ENCODE measurements around the gene HNRNPUL1. TPM values are rescaled to one million over a fixed set of nuclear protein-coding genes. Genes with fewer than 3 reads are reported as not detected.

HNRNPUL1 gene
- total RNA-seq, 1 donor from 2014 or later = 154 TPM

DNA sequence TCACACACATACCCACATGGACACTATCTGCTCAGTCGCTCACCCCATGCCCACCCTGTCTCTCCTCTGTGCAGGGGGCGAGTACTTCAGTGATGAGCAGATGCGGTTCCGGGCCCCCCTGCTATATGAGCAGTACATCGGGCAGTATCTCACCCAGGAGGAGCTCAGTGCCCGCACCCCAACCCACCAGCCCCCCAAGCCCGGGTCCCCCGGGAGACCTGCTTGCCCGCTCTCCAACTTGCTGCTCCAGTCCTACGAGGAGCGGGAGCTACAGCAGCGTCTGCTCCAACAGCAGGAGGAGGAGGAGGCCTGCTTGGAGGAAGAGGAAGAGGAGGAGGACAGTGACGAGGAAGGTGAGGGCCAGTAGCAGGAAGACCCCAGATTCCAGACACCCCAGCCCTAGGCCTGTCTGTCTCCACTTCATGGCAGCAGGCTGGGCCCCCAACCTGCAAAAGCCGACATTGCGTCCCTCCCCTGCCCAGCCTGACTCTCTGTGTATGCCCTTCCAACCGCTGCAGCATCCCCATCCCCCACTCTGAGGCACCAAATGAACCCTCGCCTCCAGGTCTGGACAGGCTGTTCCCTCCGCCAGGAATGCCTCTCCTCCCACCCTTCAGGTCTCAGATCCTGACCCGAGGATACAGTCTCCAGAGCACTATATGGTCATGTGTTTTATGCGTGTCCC is 55.5 kb downstream of the HNRNPUL1 start:
- no peak overlapping the region for H3K4me3 ChIP-seq (ENCODE audit: low read depth, low read length)
- TF ChIP-seq, protein P1, sequence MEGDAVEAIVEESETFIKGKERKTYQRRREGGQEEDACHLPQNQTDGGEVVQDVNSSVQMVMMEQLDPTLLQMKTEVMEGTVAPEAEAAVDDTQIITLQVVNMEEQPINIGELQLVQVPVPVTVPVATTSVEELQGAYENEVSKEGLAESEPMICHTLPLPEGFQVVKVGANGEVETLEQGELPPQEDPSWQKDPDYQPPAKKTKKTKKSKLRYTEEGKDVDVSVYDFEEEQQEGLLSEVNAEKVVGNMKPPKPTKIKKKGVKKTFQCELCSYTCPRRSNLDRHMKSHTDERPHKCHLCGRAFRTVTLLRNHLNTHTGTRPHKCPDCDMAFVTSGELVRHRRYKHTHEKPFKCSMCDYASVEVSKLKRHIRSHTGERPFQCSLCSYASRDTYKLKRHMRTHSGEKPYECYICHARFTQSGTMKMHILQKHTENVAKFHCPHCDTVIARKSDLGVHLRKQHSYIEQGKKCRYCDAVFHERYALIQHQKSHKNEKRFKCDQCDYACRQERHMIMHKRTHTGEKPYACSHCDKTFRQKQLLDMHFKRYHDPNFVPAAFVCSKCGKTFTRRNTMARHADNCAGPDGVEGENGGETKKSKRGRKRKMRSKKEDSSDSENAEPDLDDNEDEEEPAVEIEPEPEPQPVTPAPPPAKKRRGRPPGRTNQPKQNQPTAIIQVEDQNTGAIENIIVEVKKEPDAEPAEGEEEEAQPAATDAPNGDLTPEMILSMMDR (conservative IDR thresholded peaks at IDR 0.05; ENCODE audit: low read depth, low read length) = no peak
- DNase-seq (ENCODE audit: low read depth) = no peak

DNA sequence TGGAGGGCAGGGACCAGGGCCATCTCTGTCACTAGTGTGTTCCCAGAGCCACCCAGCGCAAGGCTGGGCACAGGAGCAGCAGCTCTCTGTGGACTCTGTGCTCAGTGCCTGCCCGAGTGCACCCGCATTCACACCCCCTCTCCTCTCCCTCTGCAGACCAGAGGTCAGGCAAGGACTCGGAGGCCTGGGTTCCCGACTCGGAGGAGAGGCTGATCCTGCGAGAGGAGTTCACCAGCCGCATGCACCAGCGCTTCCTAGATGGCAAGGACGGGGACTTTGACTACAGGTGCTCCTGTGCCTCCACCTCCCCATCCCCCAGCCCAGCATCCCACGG is 56.0 kb downstream of the HNRNPUL1 start:
- no peak overlapping the region for H3K4me3 ChIP-seq (ENCODE audit: low read depth, low read length)
- no peak for DNase-seq (ENCODE audit: low read depth)
- TF ChIP-seq, protein P1 (conservative IDR thresholded peaks at IDR 0.05; ENCODE audit: low read depth, low read length) = no peak

DNA sequence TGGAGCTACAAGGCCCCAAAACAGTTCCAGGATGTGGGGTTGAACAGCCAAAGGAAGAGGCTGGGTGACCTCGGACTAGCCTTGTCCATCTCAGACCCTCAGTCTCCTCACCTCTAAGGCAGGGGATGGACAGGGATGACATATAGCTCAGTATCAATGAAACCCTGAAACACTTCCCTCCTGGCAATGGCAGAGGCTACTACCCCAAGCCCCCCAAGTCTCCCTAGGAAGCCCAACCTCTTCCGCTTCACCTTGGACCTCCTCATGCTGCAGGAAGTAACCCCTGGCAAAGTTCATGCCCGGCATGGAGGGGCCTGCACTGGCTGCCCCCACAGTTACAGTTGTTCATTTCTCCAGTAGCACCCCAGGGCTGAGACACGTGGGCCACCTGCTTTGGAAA is 56.4 kb downstream of the HNRNPUL1 start:
- H3K4me3 ChIP-seq (ENCODE audit: low read depth, low read length) = no peak overlapping the region
- TF ChIP-seq, protein P1 (conservative IDR thresholded peaks at IDR 0.05; ENCODE audit: low read depth, low read length) = no peak

DNA sequence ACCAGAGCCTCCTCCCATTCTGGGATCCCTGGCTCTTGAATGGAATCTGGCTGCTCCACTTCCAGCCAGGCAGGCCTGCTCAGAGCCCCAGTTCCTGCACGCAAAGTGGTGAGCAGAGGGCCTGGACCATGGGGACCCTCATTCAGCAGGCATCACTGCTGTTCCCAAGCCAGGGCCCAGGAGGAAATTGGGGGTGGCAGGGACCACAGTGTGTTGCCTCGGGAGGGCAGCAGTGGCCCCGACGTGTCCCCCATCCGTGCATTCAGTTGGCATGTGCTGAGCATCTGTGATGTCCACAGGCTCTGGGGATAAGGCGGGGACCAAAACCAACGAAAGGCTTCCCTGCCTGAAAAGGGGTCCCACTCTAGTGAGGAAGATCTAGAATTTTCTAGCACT is 57.0 kb downstream of the HNRNPUL1 start:
- H3K4me3 ChIP-seq (ENCODE audit: low read depth, low read length) = no peak overlapping the region
- DNase-seq (ENCODE audit: low read depth) = no peak
- TF ChIP-seq, protein P1 (conservative IDR thresholded peaks at IDR 0.05; ENCODE audit: low read depth, low read length) = no peak

More for the DNA sequence above, 56.4 kb downstream of the HNRNPUL1 start:
- DNase-seq (ENCODE audit: low read depth) = no peak

DNA sequence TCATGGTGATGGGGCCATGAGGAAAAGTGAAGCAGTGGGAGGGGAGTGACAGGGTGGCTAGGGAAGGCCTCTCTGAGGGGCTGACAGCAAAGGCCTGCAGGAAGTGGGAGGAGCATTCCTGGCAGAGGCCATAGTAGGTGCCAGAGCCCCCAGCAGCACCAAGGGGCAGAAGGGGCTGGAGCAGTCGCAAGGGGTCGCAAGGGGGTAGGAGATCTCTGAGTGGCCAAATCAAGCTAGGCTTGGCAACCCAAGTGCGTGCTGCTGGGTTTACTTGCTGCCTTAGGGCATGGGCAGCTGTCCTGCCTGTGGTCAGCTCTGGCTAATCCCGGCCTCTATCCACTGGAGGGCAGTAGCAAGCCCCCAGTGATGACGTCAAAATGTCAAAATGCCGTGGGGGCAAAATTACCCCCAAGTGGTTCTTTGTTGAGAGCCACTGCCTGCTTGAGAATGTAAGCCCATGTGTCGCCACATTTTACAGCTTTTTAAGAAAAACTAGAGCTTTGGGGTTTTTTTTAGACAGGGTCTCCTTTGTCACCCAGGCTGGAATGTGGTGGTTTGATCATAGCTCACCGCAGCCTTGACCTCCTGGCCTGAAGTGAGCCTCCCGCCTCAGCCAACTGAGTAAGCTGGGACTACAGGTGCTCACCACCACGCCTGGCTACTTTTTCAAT is 57.6 kb downstream of the HNRNPUL1 start:
- H3K4me3 ChIP-seq (ENCODE audit: low read depth, low read length) = no peak overlapping the region
- no peak for DNase-seq (ENCODE audit: low read depth)
- TF ChIP-seq, protein P1 (conservative IDR thresholded peaks at IDR 0.05; ENCODE audit: low read depth, low read length) = peak; percentile 78

DNA sequence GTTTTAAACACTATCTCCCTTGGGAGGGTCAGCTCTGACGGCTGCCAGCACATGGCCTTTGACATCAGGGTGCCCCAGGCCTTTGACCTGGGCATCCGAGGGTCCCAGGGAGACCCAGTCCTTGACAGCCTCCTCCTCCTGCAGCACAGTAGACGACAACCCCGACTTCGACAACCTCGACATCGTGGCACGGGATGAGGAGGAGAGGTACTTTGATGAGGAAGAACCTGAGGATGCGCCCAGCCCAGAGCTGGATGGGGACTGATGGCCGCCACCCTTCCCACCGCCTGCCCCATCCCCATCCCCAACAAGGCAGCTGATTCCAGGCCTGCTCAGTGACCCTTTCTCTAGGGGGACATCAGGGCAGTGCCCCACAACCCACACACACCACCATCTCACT is 58.3 kb downstream of the HNRNPUL1 start:
- DNase-seq (ENCODE audit: low read depth) = no peak
- TF ChIP-seq, protein P1 (conservative IDR thresholded peaks at IDR 0.05; ENCODE audit: low read depth, low read length) = no peak
- no peak overlapping the region for H3K4me3 ChIP-seq (ENCODE audit: low read depth, low read length)

DNA sequence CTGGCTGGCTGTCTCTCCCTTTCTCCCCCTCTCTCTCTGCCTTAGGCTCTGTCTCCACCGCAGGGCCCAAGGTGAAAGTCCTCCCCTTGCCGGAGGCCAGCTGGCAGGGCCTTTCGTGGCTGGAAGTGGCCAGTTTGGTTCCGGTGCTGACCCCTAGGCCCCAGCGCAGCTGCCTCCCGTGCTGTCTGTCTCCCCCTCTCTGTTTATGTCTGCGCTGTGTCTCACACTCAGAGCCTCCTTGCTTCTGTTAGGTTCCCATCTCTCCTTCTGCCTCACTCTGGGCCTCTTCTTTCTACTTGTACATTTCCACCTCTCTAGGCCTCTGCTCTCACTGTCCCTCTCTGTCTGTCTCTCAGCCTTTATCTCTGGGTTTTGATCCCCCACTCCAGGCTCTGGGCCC is 58.9 kb downstream of the HNRNPUL1 start:
- H3K4me3 ChIP-seq (ENCODE audit: low read depth, low read length) = no peak overlapping the region
- TF ChIP-seq, protein P1 (conservative IDR thresholded peaks at IDR 0.05; ENCODE audit: low read depth, low read length) = no peak

More for the DNA sequence above, 58.9 kb downstream of the HNRNPUL1 start:
- DNase-seq (ENCODE audit: low read depth) = no peak

All from epithelial cell of proximal tubule (primary cell).